Measurements from ENCODE around the gene PICALM. TPM values are rescaled to one million over a fixed set of nuclear protein-coding genes. Genes with fewer than 3 reads are reported as not detected.
A peak's percentile ranks its signal among the peaks of the same experiment; 100 is the strongest.

Gene PICALM
- total and polyA plus RNA-seq, 2 donors (not counting 1 experiment from before 2014, with no cell fraction given), result 48.4 to 165 TPM

- H3K4me3 Mint-ChIP-seq, result peak overlapping the region; percentile 38
- DNase-seq, result no peak
- WGBS (ENCODE audit: insufficient coverage), result 67% methylated on average over 2 of the region's 3 CpGs
- H2AFZ ChIP-seq (ENCODE audit: insufficient read depth, low read depth, low read length, poor library complexity, severe bottlenecking), result peak overlapping the region; percentile 24
- ATAC-seq (ENCODE audit: low read depth), result peak; percentile 33
- no peaks in the 10 kb centered on the region for H3K79me2 ChIP-seq (ENCODE audit: control insufficient read depth, insufficient read depth, low read length)
- H3K4me3 ChIP-seq (ENCODE audit: control extremely low read depth in 1 of 5, extremely low read depth in 1 of 5, insufficient read depth in 1 of 5, low read depth in 2 of 5, low read length in 4 of 5), result no peak overlapping the region
- H3K27me3 Mint-ChIP-seq, result no peaks in the 10 kb centered on the region
- H3K4me2 ChIP-seq (replicated peaks; ENCODE audit: low read depth, low read length, poor library complexity, severe bottlenecking), result peak overlapping the region; percentile 18
- H3K9me3 Mint-ChIP-seq (ENCODE audit: insufficient read depth), result no peaks in the 10 kb centered on the region
- intact Hi-C loops (cut with micrococcal nuclease), result loop anchor here (2.0 kb wide), 1 partner anchor 77 kb away; no protein-coding TSS in a partner anchor
- H3K9ac ChIP-seq (ENCODE audit: low read length), result no peak overlapping the region
- peaks cover 20% of the 10 kb centered on the region for H3K4me1 Mint-ChIP-seq
- no peaks in the 10 kb centered on the region for H3K36me3 ChIP-seq (replicated peaks in 1 of 2; ENCODE audit: control extremely low read depth in 1 of 2, control insufficient read depth in 1 of 2, extremely low read depth in 1 of 2, insufficient read depth in 2 of 2, low read length in 1 of 2)
- no peaks in the 10 kb centered on the region for H4K20me1 ChIP-seq (ENCODE audit: control insufficient read depth, insufficient read depth, low read length, poor library complexity, severe bottlenecking)
- CTCF ChIA-PET, result interaction anchor here (0.6 to 3.1 kb wide), 7 partner anchors 35 to 261 kb away, joined by 3 to 16 read pairs (median 4); partner anchors contain the start of genes CCDC83 and PICALM
- H3K27ac ChIP-seq (ENCODE audit: low read length in 2 of 2), result no peak overlapping the region
- no peaks in the 10 kb centered on the region for H3K27me3 ChIP-seq (replicated peaks in 1 of 4; ENCODE audit: control extremely low read depth in 1 of 4, control insufficient read depth in 3 of 4, insufficient read depth in 4 of 4, low read length in 3 of 4)
- POLR2A ChIA-PET, result interaction anchor here (1.0 kb wide), 1 partner anchor 46 kb away, joined by 3 read pairs; no protein-coding TSS in a partner anchor
- H3K27ac Mint-ChIP-seq, result peak overlapping the region; percentile 54
- no peaks in the 10 kb centered on the region for H3K9me3 ChIP-seq (ENCODE audit: control extremely low read depth in 1 of 3, control insufficient read depth in 2 of 3, insufficient read depth in 1 of 3, low read length in 2 of 3)
- peaks cover 7 to 12% of the 10 kb centered on the region in 2 donors for H3K4me1 ChIP-seq (ENCODE audit: control insufficient read depth in 2 of 2, insufficient read depth in 2 of 2, low read length in 2 of 2)
- TF ChIP-seq EZH2 (IDR thresholded peaks at IDR 0.05; ENCODE audit: borderline replicate concordance, insufficient read depth, low read depth, low read length, poor library complexity, severe bottlenecking) (no peak), CTCF (IDR thresholded peaks at IDR 0.05) (no peak)
Observed at GRCh38 chr11:86115542-86116385, 46.9 kb upstream of the PICALM start.

Measured in B cell (primary cell).